Neural cell (in vitro differentiated cells): Measurements from ENCODE around the gene KRTAP19-8.

Experiments used
- CTCF ChIP-seq: fragments of 450-650 bp; IDR thresholded peaks from 2 replicates; pipeline ENCODE4 v1.5.1; 2014; ENCODE audit warnings: antibody characterized with exemption, mild to moderate bottlenecking, moderate library complexity; ENCODE audit not compliant: poor library complexity, severe bottlenecking
- EP300 ChIP-seq: fragments of 450-650 bp; conservative IDR thresholded peaks from 2 replicates; pipeline ENCODE4 v1.6.1; 2014; ENCODE audit warnings: antibody characterized with exemption, mild to moderate bottlenecking, moderate library complexity; ENCODE audit not compliant: poor library complexity, severe bottlenecking
- EZH2 ChIP-seq: fragments of 200-600, 300-800 bp; shearing (Covaris generic), sonication (generic); IDR thresholded peaks from 2 replicates; pipeline ENCODE4 v1.6.1; 2014; ENCODE audit warnings: antibody characterized with exemption, low read length, borderline replicate concordance, mild to moderate bottlenecking; ENCODE audit not compliant: insufficient read depth, poor library complexity, severe bottlenecking
- MXI1 ChIP-seq: fragments of 450-650 bp; conservative IDR thresholded peaks from 2 replicates; pipeline ENCODE4 v1.6.1; 2014; ENCODE audit warnings: antibody characterized with exemption, mild to moderate bottlenecking; ENCODE audit not compliant: poor library complexity, severe bottlenecking
- POLR2AphosphoS5 ChIP-seq: IDR thresholded peaks from 2 replicates; pipeline ENCODE4 v1.6.1; 2012
- RAD21 ChIP-seq: fragments of 450-650 bp; conservative IDR thresholded peaks from 2 replicates; pipeline ENCODE4 v1.6.1; 2014; ENCODE audit warnings: antibody characterized with exemption, mild to moderate bottlenecking, moderate library complexity
- REST ChIP-seq: IDR thresholded peaks from 2 replicates; pipeline ENCODE4 v1.6.1; 2012; ENCODE audit warnings: borderline replicate concordance
- SMC3 ChIP-seq: fragments of 450-650 bp; conservative IDR thresholded peaks from 2 replicates; pipeline ENCODE4 v1.6.1; 2014; ENCODE audit warnings: antibody characterized with exemption, mild to moderate bottlenecking, moderate library complexity; ENCODE audit not compliant: poor library complexity
- TAF1 ChIP-seq: IDR thresholded peaks from 2 replicates; pipeline ENCODE4 v1.6.1; 2012; ENCODE audit warnings: low read depth

- TF ChIP-seq CTCF (no peak), EZH2 (no peak), MXI1 (no peak), RAD21 (no peak), REST (no peak), EP300 (no peak), POLR2AphosphoS5 (no peak), SMC3 (no peak), TAF1 (no peak)
Observed at GRCh38 chr21:31087639-31088473, 49.6 kb upstream of the KRTAP19-8 start.
